ENCODE measurements around the gene DYNLRB1. TPM values are rescaled to one million over a fixed set of nuclear protein-coding genes. Genes with fewer than 3 reads are reported as not detected.

Gene DYNLRB1
- total and polyA plus RNA-seq, 2 of the 13 experiments (the other 11 are each of a cell fraction or from before 2014, with no cell fraction given) = 140 to 244 TPM

DNA sequence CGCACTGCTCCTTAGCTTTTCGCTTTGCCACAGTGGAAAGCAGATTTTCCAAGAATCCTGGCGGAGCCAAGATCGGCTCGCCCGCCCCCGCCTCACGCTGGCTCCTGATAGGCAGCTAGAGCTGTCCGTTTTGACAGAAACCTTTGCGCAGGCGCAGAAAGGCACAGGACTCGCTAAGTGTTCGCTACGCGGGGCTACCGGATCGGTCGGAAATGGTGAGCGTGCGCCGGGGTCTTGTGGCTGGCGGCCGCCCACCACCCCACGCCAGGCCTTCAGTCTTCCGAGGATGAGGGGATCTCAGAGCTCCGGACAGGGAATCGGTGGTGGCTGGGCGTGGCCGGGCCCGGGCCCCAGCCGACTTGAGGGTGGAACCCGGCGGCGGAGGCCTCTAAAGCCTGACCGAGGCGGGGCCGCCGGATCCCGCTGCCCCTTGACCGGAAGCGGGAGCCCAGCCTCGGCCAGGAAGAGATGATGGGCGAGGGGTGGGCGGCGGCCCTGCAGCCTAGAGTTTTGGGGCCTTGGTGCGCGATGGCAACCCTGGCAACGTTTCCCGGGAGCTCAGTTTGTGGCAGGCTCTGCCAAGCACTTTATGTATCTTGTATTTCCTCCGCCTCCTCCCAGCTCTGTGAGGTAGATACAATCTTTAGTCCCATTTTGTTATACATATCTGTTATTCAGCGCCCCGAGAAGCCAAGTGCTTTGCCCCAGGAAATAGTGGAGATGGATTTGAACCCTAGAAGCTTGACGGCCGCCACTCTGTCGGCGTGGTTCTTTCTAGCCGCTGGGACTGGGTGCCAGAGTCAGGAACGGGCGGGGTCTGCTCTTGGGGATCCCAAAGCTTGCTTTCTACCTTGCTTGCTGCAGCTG is at the start of gene DYNLRB1 (continued):
- TF ChIP-seq, protein P1, sequence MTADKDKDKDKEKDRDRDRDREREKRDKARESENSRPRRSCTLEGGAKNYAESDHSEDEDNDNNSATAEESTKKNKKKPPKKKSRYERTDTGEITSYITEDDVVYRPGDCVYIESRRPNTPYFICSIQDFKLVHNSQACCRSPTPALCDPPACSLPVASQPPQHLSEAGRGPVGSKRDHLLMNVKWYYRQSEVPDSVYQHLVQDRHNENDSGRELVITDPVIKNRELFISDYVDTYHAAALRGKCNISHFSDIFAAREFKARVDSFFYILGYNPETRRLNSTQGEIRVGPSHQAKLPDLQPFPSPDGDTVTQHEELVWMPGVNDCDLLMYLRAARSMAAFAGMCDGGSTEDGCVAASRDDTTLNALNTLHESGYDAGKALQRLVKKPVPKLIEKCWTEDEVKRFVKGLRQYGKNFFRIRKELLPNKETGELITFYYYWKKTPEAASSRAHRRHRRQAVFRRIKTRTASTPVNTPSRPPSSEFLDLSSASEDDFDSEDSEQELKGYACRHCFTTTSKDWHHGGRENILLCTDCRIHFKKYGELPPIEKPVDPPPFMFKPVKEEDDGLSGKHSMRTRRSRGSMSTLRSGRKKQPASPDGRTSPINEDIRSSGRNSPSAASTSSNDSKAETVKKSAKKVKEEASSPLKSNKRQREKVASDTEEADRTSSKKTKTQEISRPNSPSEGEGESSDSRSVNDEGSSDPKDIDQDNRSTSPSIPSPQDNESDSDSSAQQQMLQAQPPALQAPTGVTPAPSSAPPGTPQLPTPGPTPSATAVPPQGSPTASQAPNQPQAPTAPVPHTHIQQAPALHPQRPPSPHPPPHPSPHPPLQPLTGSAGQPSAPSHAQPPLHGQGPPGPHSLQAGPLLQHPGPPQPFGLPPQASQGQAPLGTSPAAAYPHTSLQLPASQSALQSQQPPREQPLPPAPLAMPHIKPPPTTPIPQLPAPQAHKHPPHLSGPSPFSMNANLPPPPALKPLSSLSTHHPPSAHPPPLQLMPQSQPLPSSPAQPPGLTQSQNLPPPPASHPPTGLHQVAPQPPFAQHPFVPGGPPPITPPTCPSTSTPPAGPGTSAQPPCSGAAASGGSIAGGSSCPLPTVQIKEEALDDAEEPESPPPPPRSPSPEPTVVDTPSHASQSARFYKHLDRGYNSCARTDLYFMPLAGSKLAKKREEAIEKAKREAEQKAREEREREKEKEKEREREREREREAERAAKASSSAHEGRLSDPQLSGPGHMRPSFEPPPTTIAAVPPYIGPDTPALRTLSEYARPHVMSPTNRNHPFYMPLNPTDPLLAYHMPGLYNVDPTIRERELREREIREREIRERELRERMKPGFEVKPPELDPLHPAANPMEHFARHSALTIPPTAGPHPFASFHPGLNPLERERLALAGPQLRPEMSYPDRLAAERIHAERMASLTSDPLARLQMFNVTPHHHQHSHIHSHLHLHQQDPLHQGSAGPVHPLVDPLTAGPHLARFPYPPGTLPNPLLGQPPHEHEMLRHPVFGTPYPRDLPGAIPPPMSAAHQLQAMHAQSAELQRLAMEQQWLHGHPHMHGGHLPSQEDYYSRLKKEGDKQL (CRISPR knock-in tag; IDR thresholded peaks at IDR 0.05; ENCODE audit: low read depth) = 0 out of 2 replicates have a peak, but pooled peaks have one; percentile 26
- TF ChIP-seq ZNF24 (IDR thresholded peaks at IDR 0.05) (0 out of 2 replicates have a peak, but pooled peaks have one; percentile 27), NFE2 (CRISPR knock-in tag; IDR thresholded peaks at IDR 0.05) (peak; percentile 6; the same call in 1 of the 2 replicates), KDM5B (CRISPR knock-in tag; IDR thresholded peaks at IDR 0.05; ENCODE audit: borderline replicate concordance) (peak; percentile 94), FOXK1 (CRISPR knock-in tag; IDR thresholded peaks at IDR 0.05; ENCODE audit: borderline replicate concordance, low read depth) (peak; percentile 84), ZNF766 (CRISPR knock-in tag; IDR thresholded peaks at IDR 0.05; ENCODE audit: borderline replicate concordance) (peak; percentile 68), ZNF3 (CRISPR knock-in tag; IDR thresholded peaks at IDR 0.05) (0 out of 2 replicates have a peak, but pooled peaks have one; percentile 14), TARDBP (CRISPR knock-in tag; IDR thresholded peaks at IDR 0.05) (peak; percentile 84), NR2F6 (IDR thresholded peaks at IDR 0.05) (no peak), NR2F6 (CRISPR knock-in tag; IDR thresholded peaks at IDR 0.05) (peak; percentile 63), ZNF780A (CRISPR knock-in tag; IDR thresholded peaks at IDR 0.05) (no peak), ZNF570 (CRISPR knock-in tag; IDR thresholded peaks at IDR 0.05; ENCODE audit: borderline replicate concordance) (no peak), ZNF75D (CRISPR knock-in tag; IDR thresholded peaks at IDR 0.05; ENCODE audit: borderline replicate concordance) (peak; percentile 3; the same call in 1 of the 2 replicates), PAWR (CRISPR knock-in tag; IDR thresholded peaks at IDR 0.05; ENCODE audit: borderline replicate concordance) (no peak), ZKSCAN1 (IDR thresholded peaks at IDR 0.05; ENCODE audit: low read length) (no peak), YY1 (IDR thresholded peaks at IDR 0.05; ENCODE audit: insufficient read depth, insufficient replicate concordance, low read depth, low read length) (peak; percentile 63), NCOA5 (CRISPR knock-in tag; IDR thresholded peaks at IDR 0.05) (no peak), ZNF878 (CRISPR knock-in tag; IDR thresholded peaks at IDR 0.05) (peak; percentile 21; the same call in 1 of the 2 replicates)
- TF ChIP-seq, protein P2, sequence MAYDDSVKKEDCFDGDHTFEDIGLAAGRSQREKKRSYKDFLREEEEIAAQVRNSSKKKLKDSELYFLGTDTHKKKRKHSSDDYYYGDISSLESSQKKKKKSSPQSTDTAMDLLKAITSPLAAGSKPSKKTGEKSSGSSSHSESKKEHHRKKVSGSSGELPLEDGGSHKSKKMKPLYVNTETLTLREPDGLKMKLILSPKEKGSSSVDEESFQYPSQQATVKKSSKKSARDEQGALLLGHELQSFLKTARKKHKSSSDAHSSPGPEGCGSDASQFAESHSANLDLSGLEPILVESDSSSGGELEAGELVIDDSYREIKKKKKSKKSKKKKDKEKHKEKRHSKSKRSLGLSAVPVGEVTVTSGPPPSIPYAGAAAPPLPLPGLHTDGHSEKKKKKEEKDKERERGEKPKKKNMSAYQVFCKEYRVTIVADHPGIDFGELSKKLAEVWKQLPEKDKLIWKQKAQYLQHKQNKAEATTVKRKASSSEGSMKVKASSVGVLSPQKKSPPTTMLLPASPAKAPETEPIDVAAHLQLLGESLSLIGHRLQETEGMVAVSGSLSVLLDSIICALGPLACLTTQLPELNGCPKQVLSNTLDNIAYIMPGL (CRISPR knock-in tag; IDR thresholded peaks at IDR 0.05; ENCODE audit: borderline replicate concordance in 1 of 2, low read depth in 1 of 2) = peak; percentile 96
- TF ChIP-seq, protein P3, sequence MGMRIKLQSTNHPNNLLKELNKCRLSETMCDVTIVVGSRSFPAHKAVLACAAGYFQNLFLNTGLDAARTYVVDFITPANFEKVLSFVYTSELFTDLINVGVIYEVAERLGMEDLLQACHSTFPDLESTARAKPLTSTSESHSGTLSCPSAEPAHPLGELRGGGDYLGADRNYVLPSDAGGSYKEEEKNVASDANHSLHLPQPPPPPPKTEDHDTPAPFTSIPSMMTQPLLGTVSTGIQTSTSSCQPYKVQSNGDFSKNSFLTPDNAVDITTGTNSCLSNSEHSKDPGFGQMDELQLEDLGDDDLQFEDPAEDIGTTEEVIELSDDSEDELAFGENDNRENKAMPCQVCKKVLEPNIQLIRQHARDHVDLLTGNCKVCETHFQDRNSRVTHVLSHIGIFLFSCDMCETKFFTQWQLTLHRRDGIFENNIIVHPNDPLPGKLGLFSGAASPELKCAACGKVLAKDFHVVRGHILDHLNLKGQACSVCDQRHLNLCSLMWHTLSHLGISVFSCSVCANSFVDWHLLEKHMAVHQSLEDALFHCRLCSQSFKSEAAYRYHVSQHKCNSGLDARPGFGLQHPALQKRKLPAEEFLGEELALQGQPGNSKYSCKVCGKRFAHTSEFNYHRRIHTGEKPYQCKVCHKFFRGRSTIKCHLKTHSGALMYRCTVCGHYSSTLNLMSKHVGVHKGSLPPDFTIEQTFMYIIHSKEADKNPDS (CRISPR knock-in tag; IDR thresholded peaks at IDR 0.05) = peak; percentile 92; the same call in 1 of the 2 replicates

All from HepG2 (cell line).